Keratinocyte (primary cell): ENCODE measurements around the gene SLC12A3.

Source experiments
- CTCF ChIP-seq, 3 experiments: IDR thresholded peaks in 1 of 3; conservative IDR thresholded peaks in 1 of 3; optimal IDR thresholded peaks in 1 of 3; 2 replicates in 2 of 3; 3 replicates in 1 of 3; pipeline versions ENCODE3 to v1.5.1; 2011; ENCODE audit warnings: low read length in 3 of 3, mild to moderate bottlenecking in 3 of 3, moderate library complexity in 2 of 3, control low read depth in 1 of 3, inconsistent platforms in 1 of 3; ENCODE audit not compliant: insufficient read depth in 2 of 3; ENCODE audit errors: extremely low read depth in 1 of 3
- EZH2 ChIP-seq: IDR thresholded peaks from one replicate; pipeline ENCODE4 v1.6.1; 2012; ENCODE audit warnings: inconsistent platforms, mild to moderate bottlenecking, low read length, moderate library complexity

GRCh38 chr16:56903866-56904265 is 38.9 kb downstream of the SLC12A3 start:
- TF ChIP-seq CTCF (optimal IDR thresholded peaks at IDR 0.05 in 1 of 3, IDR thresholded peaks at IDR 0.05 in 1 of 3, conservative IDR thresholded peaks at IDR 0.05 in 1 of 3; ENCODE audit: extremely low read depth in 1 of 3, insufficient read depth in 2 of 3, low read length in 3 of 3), result no peak
- TF ChIP-seq EZH2, result no peak
